Measurements from ENCODE around the gene PKN2.
A peak's percentile ranks its signal among the peaks of the same experiment; 100 is the strongest.

Gene PKN2

GRCh38 chr1:88847643-88848042 is 163.6 kb downstream of the PKN2 start:
- ChIA-PET CTCF (interaction anchor here (0.6 to 1.0 kb wide), 3 partner anchors 30 to 1232 kb away, joined by 3 to 4 read pairs (median 3); no protein-coding TSS in a partner anchor), POLR2A (interaction anchor here (0.5 to 1.4 kb wide), 2 partner anchors 44 to 164 kb away, joined by 3 read pairs; partner anchors contain the start of genes GTF2B and PKN2)
- H3K4me1 ChIP-seq (ENCODE audit: control insufficient read depth, insufficient read depth, low read length): no peaks in the 10 kb centered on the region
- H3K4me3 ChIP-seq (ENCODE audit: low read depth, low read length): no peak overlapping the region
- peaks cover 7 to 9% of the 10 kb centered on the region in 2 experiments; a peak in 2 of 3 replicates for H3K36me3 ChIP-seq (ENCODE audit: control insufficient read depth in 2 of 2, insufficient read depth in 1 of 2, low read length in 2 of 2)
- no peak overlapping the region for H3K27ac ChIP-seq (ENCODE audit: extremely low read depth, low read depth, low read length)
- no peaks in the 10 kb centered on the region for H3K9me3 ChIP-seq (ENCODE audit: control insufficient read depth, insufficient read depth, low read depth, low read length)
- TF ChIP-seq ZFP37 (tag by site-specific recombination; IDR thresholded peaks at IDR 0.05) (no peak), PATZ1 (tag by site-specific recombination; IDR thresholded peaks at IDR 0.05) (peak; percentile 39; the same call in 1 of the 2 replicates), KLF8 (tag by site-specific recombination; IDR thresholded peaks at IDR 0.05) (0 out of 2 replicates have a peak, but pooled peaks have one; percentile 14), ZSCAN30 (tag by site-specific recombination; IDR thresholded peaks at IDR 0.05) (no peak), KLF17 (tag by site-specific recombination; IDR thresholded peaks at IDR 0.05) (no peak), ZNF670 (tag by site-specific recombination; IDR thresholded peaks at IDR 0.05; ENCODE audit: low read depth) (no peak), ATF2 (tag by site-specific recombination; IDR thresholded peaks at IDR 0.05; ENCODE audit: low read depth) (no peak), ZNF366 (tag by site-specific recombination; conservative IDR thresholded peaks at IDR 0.05) (no peak), ZIC2 (tag by site-specific recombination; IDR thresholded peaks at IDR 0.05) (no peak), ZNF350 (tag by site-specific recombination; IDR thresholded peaks at IDR 0.05) (no peak), ZNF626 (tag by site-specific recombination; IDR thresholded peaks at IDR 0.05) (no peak), ZNF654 (tag by site-specific recombination; IDR thresholded peaks at IDR 0.05; ENCODE audit: low read depth) (no peak), ZNF747 (tag by site-specific recombination; IDR thresholded peaks at IDR 0.05) (no peak), ZNF660 (tag by site-specific recombination; IDR thresholded peaks at IDR 0.05) (0 out of 2 replicates have a peak, but pooled peaks have one; percentile 26), ZBTB6 (tag by site-specific recombination; IDR thresholded peaks at IDR 0.05) (no peak), ZNF341 (tag by site-specific recombination; IDR thresholded peaks at IDR 0.05; ENCODE audit: low read depth) (0 out of 2 replicates have a peak, but pooled peaks have one; percentile 16), ZBTB17 (tag by site-specific recombination; IDR thresholded peaks at IDR 0.05) (0 out of 2 replicates have a peak, but pooled peaks have one; percentile 20), ZFP41 (tag by site-specific recombination; IDR thresholded peaks at IDR 0.05; ENCODE audit: borderline replicate concordance) (no peak)
- TF ChIP-seq, protein P1, sequence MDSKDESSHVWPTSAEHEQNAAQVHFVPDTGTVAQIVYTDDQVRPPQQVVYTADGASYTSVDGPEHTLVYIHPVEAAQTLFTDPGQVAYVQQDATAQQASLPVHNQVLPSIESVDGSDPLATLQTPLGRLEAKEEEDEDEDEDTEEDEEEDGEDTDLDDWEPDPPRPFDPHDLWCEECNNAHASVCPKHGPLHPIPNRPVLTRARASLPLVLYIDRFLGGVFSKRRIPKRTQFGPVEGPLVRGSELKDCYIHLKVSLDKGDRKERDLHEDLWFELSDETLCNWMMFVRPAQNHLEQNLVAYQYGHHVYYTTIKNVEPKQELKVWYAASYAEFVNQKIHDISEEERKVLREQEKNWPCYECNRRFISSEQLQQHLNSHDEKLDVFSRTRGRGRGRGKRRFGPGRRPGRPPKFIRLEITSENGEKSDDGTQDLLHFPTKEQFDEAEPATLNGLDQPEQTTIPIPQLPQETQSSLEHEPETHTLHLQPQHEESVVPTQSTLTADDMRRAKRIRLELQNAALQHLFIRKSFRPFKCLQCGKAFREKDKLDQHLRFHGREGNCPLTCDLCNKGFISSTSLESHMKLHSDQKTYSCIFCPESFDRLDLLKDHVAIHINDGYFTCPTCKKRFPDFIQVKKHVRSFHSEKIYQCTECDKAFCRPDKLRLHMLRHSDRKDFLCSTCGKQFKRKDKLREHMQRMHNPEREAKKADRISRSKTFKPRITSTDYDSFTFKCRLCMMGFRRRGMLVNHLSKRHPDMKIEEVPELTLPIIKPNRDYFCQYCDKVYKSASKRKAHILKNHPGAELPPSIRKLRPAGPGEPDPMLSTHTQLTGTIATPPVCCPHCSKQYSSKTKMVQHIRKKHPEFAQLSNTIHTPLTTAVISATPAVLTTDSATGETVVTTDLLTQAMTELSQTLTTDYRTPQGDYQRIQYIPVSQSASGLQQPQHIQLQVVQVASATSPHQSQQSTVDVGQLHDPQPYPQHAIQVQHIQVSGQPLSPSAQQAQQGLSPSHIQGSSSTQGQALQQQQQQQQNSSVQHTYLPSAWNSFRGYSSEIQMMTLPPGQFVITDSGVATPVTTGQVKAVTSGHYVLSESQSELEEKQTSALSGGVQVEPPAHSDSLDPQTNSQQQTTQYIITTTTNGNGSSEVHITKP (tag by site-specific recombination; IDR thresholded peaks at IDR 0.05): peak; percentile 77
- TF ChIP-seq, protein P2, sequence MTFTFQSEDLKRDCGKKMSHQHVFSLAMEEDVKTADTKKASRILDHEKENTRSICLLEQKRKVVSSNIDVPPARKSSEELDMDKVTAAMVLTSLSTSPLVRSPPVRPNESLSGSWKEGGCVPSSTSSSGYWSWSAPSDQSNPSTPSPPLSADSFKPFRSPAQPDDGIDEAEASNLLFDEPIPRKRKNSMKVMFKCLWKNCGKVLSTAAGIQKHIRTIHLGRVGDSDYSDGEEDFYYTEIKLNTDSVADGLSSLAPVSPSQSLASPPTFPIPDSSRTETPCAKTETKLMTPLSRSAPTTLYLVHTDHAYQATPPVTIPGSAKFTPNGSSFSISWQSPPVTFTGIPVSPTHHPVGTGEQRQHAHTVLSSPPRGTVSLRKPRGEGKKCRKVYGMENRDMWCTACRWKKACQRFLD (tag by site-specific recombination; IDR thresholded peaks at IDR 0.05): no peak
- TF ChIP-seq, protein P3, sequence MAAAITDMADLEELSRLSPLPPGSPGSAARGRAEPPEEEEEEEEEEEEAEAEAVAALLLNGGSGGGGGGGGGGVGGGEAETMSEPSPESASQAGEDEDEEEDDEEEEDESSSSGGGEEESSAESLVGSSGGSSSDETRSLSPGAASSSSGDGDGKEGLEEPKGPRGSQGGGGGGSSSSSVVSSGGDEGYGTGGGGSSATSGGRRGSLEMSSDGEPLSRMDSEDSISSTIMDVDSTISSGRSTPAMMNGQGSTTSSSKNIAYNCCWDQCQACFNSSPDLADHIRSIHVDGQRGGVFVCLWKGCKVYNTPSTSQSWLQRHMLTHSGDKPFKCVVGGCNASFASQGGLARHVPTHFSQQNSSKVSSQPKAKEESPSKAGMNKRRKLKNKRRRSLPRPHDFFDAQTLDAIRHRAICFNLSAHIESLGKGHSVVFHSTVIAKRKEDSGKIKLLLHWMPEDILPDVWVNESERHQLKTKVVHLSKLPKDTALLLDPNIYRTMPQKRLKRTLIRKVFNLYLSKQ (tag by site-specific recombination; IDR thresholded peaks at IDR 0.05; ENCODE audit: borderline replicate concordance): no peak
- TF ChIP-seq, protein P4, sequence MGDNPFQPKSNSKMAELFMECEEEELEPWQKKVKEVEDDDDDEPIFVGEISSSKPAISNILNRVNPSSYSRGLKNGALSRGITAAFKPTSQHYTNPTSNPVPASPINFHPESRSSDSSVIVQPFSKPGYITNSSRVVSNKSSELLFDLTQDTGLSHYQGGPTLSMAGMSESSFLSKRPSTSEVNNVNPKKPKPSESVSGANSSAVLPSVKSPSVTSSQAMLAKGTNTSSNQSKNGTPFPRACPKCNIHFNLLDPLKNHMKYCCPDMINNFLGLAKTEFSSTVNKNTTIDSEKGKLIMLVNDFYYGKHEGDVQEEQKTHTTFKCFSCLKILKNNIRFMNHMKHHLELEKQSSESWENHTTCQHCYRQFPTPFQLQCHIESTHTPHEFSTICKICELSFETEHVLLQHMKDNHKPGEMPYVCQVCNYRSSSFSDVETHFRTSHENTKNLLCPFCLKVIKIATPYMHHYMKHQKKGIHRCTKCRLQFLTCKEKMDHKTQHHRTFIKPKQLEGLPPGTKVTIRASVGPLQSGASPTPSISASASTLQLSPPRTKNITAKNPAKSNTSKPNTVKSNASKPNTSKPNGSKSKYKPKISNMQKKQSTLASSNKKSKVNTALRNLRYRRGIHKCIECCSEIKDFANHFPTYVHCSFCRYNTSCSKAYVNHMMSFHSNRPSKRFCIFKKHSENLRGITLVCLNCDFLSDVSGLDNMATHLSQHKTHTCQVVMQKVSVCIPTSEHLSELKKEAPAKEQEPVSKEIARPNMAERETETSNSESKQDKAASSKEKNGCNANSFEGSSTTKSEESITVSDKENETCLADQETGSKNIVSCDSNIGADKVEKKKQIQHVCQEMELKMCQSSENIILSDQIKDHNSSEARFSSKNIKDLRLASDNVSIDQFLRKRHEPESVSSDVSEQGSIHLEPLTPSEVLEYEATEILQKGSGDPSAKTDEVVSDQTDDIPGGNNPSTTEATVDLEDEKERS (tag by site-specific recombination; IDR thresholded peaks at IDR 0.05): no peak

Measured in HEK293 (cell line).